HL-60 (cell line): ENCODE data around the gene PLA2G4D.

Experiments used
- POLR2AphosphoS5 ChIP-seq: IDR thresholded peaks from 2 replicates; pipeline ENCODE4 v1.6.1; 2012; ENCODE audit warnings: low read depth
- TF ChIP-seq, protein P1 (sequence below): IDR thresholded peaks from one replicate; pipeline ENCODE4 v1.5.1; 2011; ENCODE audit warnings: low read length, control low read depth, inconsistent platforms; ENCODE audit not compliant: insufficient read depth

- TF ChIP-seq, protein P1, sequence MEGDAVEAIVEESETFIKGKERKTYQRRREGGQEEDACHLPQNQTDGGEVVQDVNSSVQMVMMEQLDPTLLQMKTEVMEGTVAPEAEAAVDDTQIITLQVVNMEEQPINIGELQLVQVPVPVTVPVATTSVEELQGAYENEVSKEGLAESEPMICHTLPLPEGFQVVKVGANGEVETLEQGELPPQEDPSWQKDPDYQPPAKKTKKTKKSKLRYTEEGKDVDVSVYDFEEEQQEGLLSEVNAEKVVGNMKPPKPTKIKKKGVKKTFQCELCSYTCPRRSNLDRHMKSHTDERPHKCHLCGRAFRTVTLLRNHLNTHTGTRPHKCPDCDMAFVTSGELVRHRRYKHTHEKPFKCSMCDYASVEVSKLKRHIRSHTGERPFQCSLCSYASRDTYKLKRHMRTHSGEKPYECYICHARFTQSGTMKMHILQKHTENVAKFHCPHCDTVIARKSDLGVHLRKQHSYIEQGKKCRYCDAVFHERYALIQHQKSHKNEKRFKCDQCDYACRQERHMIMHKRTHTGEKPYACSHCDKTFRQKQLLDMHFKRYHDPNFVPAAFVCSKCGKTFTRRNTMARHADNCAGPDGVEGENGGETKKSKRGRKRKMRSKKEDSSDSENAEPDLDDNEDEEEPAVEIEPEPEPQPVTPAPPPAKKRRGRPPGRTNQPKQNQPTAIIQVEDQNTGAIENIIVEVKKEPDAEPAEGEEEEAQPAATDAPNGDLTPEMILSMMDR = no peak
- no peak for TF ChIP-seq POLR2AphosphoS5
These were observed 40.4 kb upstream of the PLA2G4D start for GRCh38 chr15:42134617-42135245.
